GM21515 (cell line): ENCODE data around the gene DTNA.

Source experiments
- ATAC-seq: cut with Tn5 transposase; IDR thresholded peaks from one replicate; pipeline ENCODE4 v1.9.1; 2021; ENCODE audit not compliant: unreplicated experiment

DTNA gene

GRCh38 chr18:34928754-34929335 is 218.7 kb downstream of the DTNA start:
- ATAC-seq: no peak

GRCh38 chr18:34929336-34929780 is 219.3 kb downstream of the DTNA start:
- ATAC-seq: no peak

- ATAC-seq: no peak
These were observed 222.3 kb downstream of the DTNA start for GRCh38 chr18:34932363-34932762.

GRCh38 chr18:34932792-34933466 is 222.8 kb downstream of the DTNA start:
- ATAC-seq: no peak

GRCh38 chr18:34933909-34934661 is 224.0 kb downstream of the DTNA start:
- ATAC-seq: no peak

GRCh38 chr18:34936772-34937171 is 226.7 kb downstream of the DTNA start:
- no peak for ATAC-seq

- ATAC-seq: no peak
These were observed 228.0 kb downstream of the DTNA start for GRCh38 chr18:34938090-34938489.
